CD4-positive, alpha-beta memory T cell (primary cell): ENCODE data around the gene SPEF2. TPM values are rescaled to one million over a fixed set of nuclear protein-coding genes. Genes with fewer than 3 reads are reported as not detected.

Experiments
- CTCF ChIA-PET: fragments of 350-600 bp; sonication (Branson Sonifier 250); formaldehyde crosslinking; loops from one replicate; lab custom pipeline; 2021; ENCODE audit warnings: inconsistent platforms; ENCODE audit not compliant: partially characterized antibody; lab: Charles Lee
- POLR2A ChIA-PET: fragments of 350-600 bp; sonication (Branson Sonifier 250); formaldehyde crosslinking; loops from one replicate; lab custom pipeline; 2021; ENCODE audit not compliant: partially characterized antibody; lab: Charles Lee
- DNase-seq, 5 donors: peaks; one replicate each; pipeline versions ENCODE4 v3.0.0 to v3.0.0-alpha.2; 2020 to 2022; ENCODE audit warnings: mixed read lengths in 1 of 5
- H3K27ac ChIP-seq: one replicate; pipeline ENCODE4 v1.7.0; 2013; ENCODE audit warnings: low read depth, low read length
- H3K27me3 ChIP-seq: 2 replicates; pipeline ENCODE4 v1.7.0; 2013; ENCODE audit warnings: mild to moderate bottlenecking, low read length, moderate library complexity; ENCODE audit not compliant: insufficient read depth
- H3K36me3 ChIP-seq: 2 replicates; pipeline ENCODE4 v1.7.0; 2013; ENCODE audit warnings: mild to moderate bottlenecking, low read length, moderate library complexity; ENCODE audit not compliant: insufficient read depth
- H3K4me1 ChIP-seq: 2 replicates; pipeline ENCODE4 v1.7.0; 2013; ENCODE audit warnings: mild to moderate bottlenecking, low read length, moderate library complexity; ENCODE audit not compliant: insufficient read depth
- H3K4me3 ChIP-seq, 2 donors: one replicate each; pipeline ENCODE4 v1.7.0; 2013; ENCODE audit warnings: low read length in 2 of 2, mild to moderate bottlenecking in 1 of 2
- H3K9me3 ChIP-seq, 2 donors: one replicate each; pipeline ENCODE4 v1.7.0; 2013; ENCODE audit warnings: low read length in 2 of 2, control low read depth in 1 of 2; ENCODE audit not compliant: control insufficient read depth in 1 of 2
- H3K27ac Mint-ChIP-seq, 7 donors: one replicate each; pipeline ENCODE4 v1.8.0; 2020 to 2021; ENCODE audit warnings: mixed read lengths in 7 of 7, mild to moderate bottlenecking in 6 of 7, inconsistent platforms in 3 of 7, moderate library complexity in 3 of 7
- H3K27me3 Mint-ChIP-seq, 2 donors: one replicate each; pipeline ENCODE4 v1.8.0; 2020 to 2021; ENCODE audit warnings: mixed read lengths in 2 of 2
- H3K36me3 Mint-ChIP-seq, 2 donors: one replicate each; pipeline ENCODE4 v1.8.0; 2020 to 2021; ENCODE audit warnings: mixed read lengths in 2 of 2, inconsistent platforms in 1 of 2, mild to moderate bottlenecking in 1 of 2
- H3K4me1 Mint-ChIP-seq, 4 donors: one replicate each; pipeline ENCODE4 v1.8.0; 2020 to 2021; ENCODE audit warnings: mixed read lengths in 4 of 4, mild to moderate bottlenecking in 1 of 4
- H3K4me3 Mint-ChIP-seq, 8 donors: one replicate each; pipeline ENCODE4 v1.8.0; 2020 to 2021; ENCODE audit warnings: mixed read lengths in 8 of 8, mild to moderate bottlenecking in 7 of 8, moderate library complexity in 6 of 8, inconsistent platforms in 3 of 8
- H3K9me3 Mint-ChIP-seq, 8 donors: one replicate each; pipeline ENCODE4 v1.8.0; 2020 to 2021; ENCODE audit warnings: mixed read lengths in 8 of 8, mild to moderate bottlenecking in 5 of 8, inconsistent platforms in 3 of 8, moderate library complexity in 1 of 8
- intact Hi-C: fragments of 100-400 bp; cut with micrococcal nuclease; formaldehyde crosslinking; loops from one replicate; pipeline ENCODE4 v1.15.1; 2023
- polyA plus RNA-seq, 2 donors: library from polyadenylated mRNA; unstranded; fragments of 300-500 nt; fragmentation: Illumina TruSeq; gene quantifications; one replicate each; pipeline ENCODE4 v1.2.3, GENCODE V29; 2021
- total RNA-seq, 2 experiments: library from RNA; stranded (reverse); gene quantifications; one replicate each; pipeline ENCODE4 v1.2.3, GENCODE V29; 2021

The SPEF2 gene
- total and polyA plus RNA-seq, 4 experiments from 2014 or later = 4.0 to 15.4 (median 10.2) TPM

DNA sequence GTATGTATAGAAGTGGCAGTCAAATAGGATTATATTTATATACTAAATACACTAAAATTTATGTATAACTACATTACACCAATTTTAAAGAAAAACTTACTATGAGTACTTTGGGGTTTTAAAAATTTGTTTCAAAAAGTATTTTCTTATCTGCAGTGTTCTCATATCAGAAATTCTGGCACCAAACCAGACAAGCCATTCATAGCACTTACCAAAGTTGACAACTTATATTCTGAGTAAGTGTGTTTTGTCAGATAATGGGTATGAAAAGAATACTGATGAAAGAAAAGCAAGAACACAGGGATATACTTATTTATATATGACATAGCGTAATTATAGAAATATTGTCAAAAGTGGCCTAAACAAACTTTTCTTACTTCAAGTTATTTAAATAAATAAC, 67.5 kb downstream of the SPEF2 start:
- H3K27me3 Mint-ChIP-seq = no peaks in the 10 kb centered on the region
- Histone ChIP-seq H3K4me1 (no peaks in the 10 kb centered on the region), H3K27ac (no peak overlapping the region), H3K4me3 (no peak overlapping the region), H3K27me3 (no peaks in the 10 kb centered on the region), H3K9me3 (no peaks in the 10 kb centered on the region), H3K36me3 (no peaks in the 10 kb centered on the region)
- CTCF ChIA-PET = interaction anchor here (1.6 kb wide), 1 partner anchor 240 kb away, joined by 3 read pairs; no protein-coding TSS in a partner anchor
- H3K4me3 Mint-ChIP-seq = no peak overlapping the region
- peaks cover 0 to 4% of the 10 kb centered on the region in 2 donors for H3K36me3 Mint-ChIP-seq
- DNase-seq = no peak
- POLR2A ChIA-PET = no interaction called here
- intact Hi-C loops = no loop called here
- no peak overlapping the region for H3K27ac Mint-ChIP-seq
- no peaks in the 10 kb centered on the region for H3K9me3 Mint-ChIP-seq
- H3K4me1 Mint-ChIP-seq = peaks cover 0 to 2% (median 0%) of the 10 kb centered on the region in 4 donors

- H3K36me3 Mint-ChIP-seq = peaks cover 3 to 13% of the 10 kb centered on the region in 2 donors
- H3K4me1 Mint-ChIP-seq = peaks cover 0 to 4% (median under 1%) of the 10 kb centered on the region in 4 donors
- POLR2A ChIA-PET = no interaction called here
- Histone ChIP-seq H3K36me3 (no peaks in the 10 kb centered on the region), H3K27me3 (no peaks in the 10 kb centered on the region), H3K4me1 (no peaks in the 10 kb centered on the region), H3K9me3 (no peaks in the 10 kb centered on the region), H3K27ac (no peak overlapping the region), H3K4me3 (no peak overlapping the region)
- no peak for DNase-seq
- no peaks in the 10 kb centered on the region for H3K9me3 Mint-ChIP-seq
- H3K4me3 Mint-ChIP-seq = no peak overlapping the region
- H3K27ac Mint-ChIP-seq = no peak overlapping the region
- intact Hi-C loops = no loop called here
- no peaks in the 10 kb centered on the region for H3K27me3 Mint-ChIP-seq
- CTCF ChIA-PET = no interaction called here
Observed at GRCh38 chr5:35687961-35688360, 70.3 kb downstream of the SPEF2 start.

DNA sequence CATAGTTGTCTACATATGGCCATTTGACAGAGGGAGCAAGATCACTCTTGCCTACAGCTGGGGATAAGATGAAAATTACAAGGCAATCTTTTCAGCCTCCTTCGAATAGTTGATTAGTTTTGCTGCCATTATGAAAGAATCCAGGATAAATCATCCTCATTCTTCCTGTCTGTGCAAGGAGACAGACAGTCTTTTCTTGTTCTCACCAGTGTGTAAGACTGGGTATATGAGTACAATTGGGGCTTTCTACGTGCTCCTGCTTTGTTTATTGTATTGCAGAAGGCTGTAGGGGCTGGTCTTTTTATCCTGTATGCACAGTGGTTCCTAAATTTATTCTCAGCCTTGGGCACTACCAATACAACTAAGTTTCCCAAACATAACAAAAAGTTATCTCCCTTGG, 76.8 kb downstream of the SPEF2 start:
- POLR2A ChIA-PET = interaction anchor here (1.2 kb wide), 1 partner anchor 23 kb away, joined by 3 read pairs; no protein-coding TSS in a partner anchor
- Mint-ChIP-seq H3K36me3 (peaks cover 18 to 43% of the 10 kb centered on the region in 2 donors), H3K4me3 (no peak overlapping the region), H3K9me3 (no peaks in the 10 kb centered on the region), H3K4me1 (peaks cover 0 to 4% (median 2%) of the 10 kb centered on the region in 4 donors), H3K27ac (no peak overlapping the region), H3K27me3 (no peaks in the 10 kb centered on the region)
- intact Hi-C loops = no loop called here
- Histone ChIP-seq H3K4me1 (no peaks in the 10 kb centered on the region), H3K27ac (no peak overlapping the region), H3K4me3 (no peak overlapping the region), H3K9me3 (no peaks in the 10 kb centered on the region), H3K36me3 (no peaks in the 10 kb centered on the region), H3K27me3 (no peaks in the 10 kb centered on the region)
- DNase-seq = no peak
- CTCF ChIA-PET = interaction anchor here (1.2 kb wide), 1 partner anchor 76 kb away, joined by 4 read pairs; no protein-coding TSS in a partner anchor

DNA sequence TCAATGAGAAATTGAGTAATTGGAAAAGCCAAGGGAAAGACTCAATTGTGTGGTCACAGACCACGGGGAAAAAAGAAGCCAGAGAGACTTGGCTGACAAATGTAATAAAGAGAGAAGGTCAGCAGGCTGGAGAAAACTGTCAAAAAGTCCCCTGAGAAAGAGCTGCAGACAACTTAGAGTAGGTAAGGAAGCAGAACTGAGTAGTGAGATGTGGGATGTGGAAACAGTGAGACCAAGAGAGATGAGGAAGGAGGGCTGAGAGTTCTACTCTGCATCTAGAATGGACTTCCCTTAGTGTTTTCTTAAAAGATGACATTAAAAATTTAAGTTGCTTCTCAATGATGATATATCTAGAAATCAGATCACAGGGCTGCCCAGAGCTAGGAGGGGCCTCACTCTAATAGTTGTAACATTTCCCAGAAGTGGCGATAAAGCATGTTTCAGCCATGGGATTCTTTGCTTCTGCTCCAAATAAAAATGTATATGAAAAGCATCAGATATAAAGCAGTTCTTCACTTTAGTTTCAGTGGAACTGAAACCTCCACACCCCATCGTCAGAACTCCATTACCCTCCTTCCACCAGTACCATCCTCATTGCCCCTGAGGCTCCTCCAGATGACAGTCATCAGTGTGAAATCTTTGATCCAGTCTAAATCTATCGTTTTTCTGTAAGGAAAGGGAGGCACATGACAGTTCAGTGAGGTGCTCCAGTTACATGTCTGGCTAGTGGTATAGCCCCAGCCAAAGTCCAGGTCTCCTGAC, 80.6 kb downstream of the SPEF2 start:
- intact Hi-C loops = no loop called here
- Histone ChIP-seq H3K9me3 (no peaks in the 10 kb centered on the region), H3K4me3 (no peak overlapping the region), H3K4me1 (no peaks in the 10 kb centered on the region), H3K27ac (no peak overlapping the region), H3K27me3 (no peaks in the 10 kb centered on the region), H3K36me3 (no peaks in the 10 kb centered on the region)
- peaks cover 0 to 3% (median 0%) of the 10 kb centered on the region in 4 donors for H3K4me1 Mint-ChIP-seq
- H3K4me3 Mint-ChIP-seq = no peak overlapping the region
- H3K9me3 Mint-ChIP-seq = peaks cover 0 to 2% (median 0%) of the 10 kb centered on the region in 8 donors
- ChIA-PET POLR2A (no interaction called here), CTCF (no interaction called here)
- H3K27ac Mint-ChIP-seq = peak overlapping the region in 1 of 7 donors; percentile 11
- no peak for DNase-seq
- peaks cover 20 to 52% of the 10 kb centered on the region in 2 donors for H3K36me3 Mint-ChIP-seq
- no peaks in the 10 kb centered on the region for H3K27me3 Mint-ChIP-seq

DNA sequence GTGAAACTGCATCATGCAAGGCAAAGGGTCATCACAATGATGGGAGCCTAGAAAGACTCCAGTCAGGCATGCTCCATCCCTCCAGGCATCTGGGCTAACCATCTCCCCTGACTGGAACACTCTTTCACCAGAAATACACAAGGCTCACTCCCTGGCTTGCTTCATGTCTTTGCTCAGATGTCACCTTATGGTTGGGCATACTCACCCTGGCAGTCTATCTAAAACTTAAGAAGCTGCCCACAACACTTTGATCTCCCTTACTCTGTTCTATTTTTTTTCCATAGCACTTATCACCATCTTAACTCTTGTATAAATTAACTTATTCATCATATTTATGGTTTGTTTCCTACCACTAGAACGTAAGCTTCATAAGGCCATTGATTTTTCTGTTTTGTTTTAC, 90.0 kb downstream of the SPEF2 start:
- H3K27me3 Mint-ChIP-seq = no peaks in the 10 kb centered on the region
- peaks cover 4 to 16% (median 9%) of the 10 kb centered on the region in 4 donors for H3K4me1 Mint-ChIP-seq
- peaks cover 0 to 20% of the 10 kb centered on the region in 2 donors for H3K36me3 Mint-ChIP-seq
- Histone ChIP-seq H3K4me3 (no peak overlapping the region), H3K27me3 (no peaks in the 10 kb centered on the region), H3K9me3 (no peaks in the 10 kb centered on the region), H3K27ac (no peak overlapping the region), H3K4me1 (no peaks in the 10 kb centered on the region), H3K36me3 (no peaks in the 10 kb centered on the region)
- CTCF ChIA-PET = interaction anchor here (1.1 kb wide), 1 partner anchor 217 kb away, joined by 3 read pairs; no protein-coding TSS in a partner anchor
- H3K9me3 Mint-ChIP-seq = peaks cover 0 to 3% (median 0%) of the 10 kb centered on the region in 8 donors
- POLR2A ChIA-PET = no interaction called here
- intact Hi-C loops = loop anchor here (10.0 kb wide), 1 partner anchor 47 kb away; no protein-coding TSS in a partner anchor
- peak overlapping the region in 1 of 7 donors; percentile 8 for H3K27ac Mint-ChIP-seq
- DNase-seq = no peak
- no peak overlapping the region for H3K4me3 Mint-ChIP-seq

- Histone ChIP-seq H3K36me3 (no peaks in the 10 kb centered on the region), H3K4me3 (no peak overlapping the region), H3K27ac (no peak overlapping the region), H3K9me3 (no peaks in the 10 kb centered on the region), H3K27me3 (no peaks in the 10 kb centered on the region), H3K4me1 (no peaks in the 10 kb centered on the region)
- Mint-ChIP-seq H3K4me3 (no peak overlapping the region), H3K27ac (no peak overlapping the region), H3K36me3 (peaks cover 0 to 16% of the 10 kb centered on the region in 2 donors), H3K4me1 (peaks cover 4 to 16% (median 9%) of the 10 kb centered on the region in 4 donors), H3K27me3 (no peaks in the 10 kb centered on the region), H3K9me3 (peaks cover 0 to 3% (median 0%) of the 10 kb centered on the region in 8 donors)
- CTCF ChIA-PET = interaction anchor here (0.8 kb wide), 1 partner anchor 163 kb away, joined by 3 read pairs; no protein-coding TSS in a partner anchor
- POLR2A ChIA-PET = no interaction called here
- no peak for DNase-seq
- intact Hi-C loops = loop anchor here (10.0 kb wide), 1 partner anchor 45 kb away; no protein-coding TSS in a partner anchor
Observed at GRCh38 chr5:35709688-35710087, 92.0 kb downstream of the SPEF2 start.

GRCh38 chr5:35717718-35718117, 100.1 kb downstream of the SPEF2 start:
- peaks cover 0 to 3% (median 0%) of the 10 kb centered on the region in 4 donors for H3K4me1 Mint-ChIP-seq

More at GRCh38 chr5:35717718-35718117, 100.1 kb downstream of the SPEF2 start:
- Mint-ChIP-seq H3K4me3 (no peak overlapping the region), H3K36me3 (peaks cover 0 to 5% of the 10 kb centered on the region in 2 donors), H3K27ac (peak overlapping the region in 1 of 7 donors; percentile 56), H3K9me3 (peaks cover 0 to 5% (median 1%) of the 10 kb centered on the region in 8 donors), H3K27me3 (no peaks in the 10 kb centered on the region)
- CTCF ChIA-PET = no interaction called here
- DNase-seq = no peak
- POLR2A ChIA-PET = no interaction called here
- Histone ChIP-seq H3K4me3 (no peak overlapping the region), H3K36me3 (no peaks in the 10 kb centered on the region), H3K4me1 (no peaks in the 10 kb centered on the region), H3K27me3 (no peaks in the 10 kb centered on the region), H3K9me3 (no peaks in the 10 kb centered on the region), H3K27ac (no peak overlapping the region)
- intact Hi-C loops = loop anchor here (5.0 kb wide), 1 partner anchor 45 kb away; no protein-coding TSS in a partner anchor
